HS-27A (cell line): ENCODE data around the gene CIRBP.
A peak's percentile ranks its signal among the peaks of the same experiment; 100 is the strongest.
"Not testable (repeated sequence)": the region's sequence is repeated elsewhere in the genome, so short reads cannot be mapped to it uniquely, and the experiment has no call there.

Experiments
- DNase-seq: peaks from one replicate; pipeline ENCODE4 v3.0.0-alpha.2; 2012; ENCODE audit warnings: low read depth, missing footprints

The CIRBP gene

DNA sequence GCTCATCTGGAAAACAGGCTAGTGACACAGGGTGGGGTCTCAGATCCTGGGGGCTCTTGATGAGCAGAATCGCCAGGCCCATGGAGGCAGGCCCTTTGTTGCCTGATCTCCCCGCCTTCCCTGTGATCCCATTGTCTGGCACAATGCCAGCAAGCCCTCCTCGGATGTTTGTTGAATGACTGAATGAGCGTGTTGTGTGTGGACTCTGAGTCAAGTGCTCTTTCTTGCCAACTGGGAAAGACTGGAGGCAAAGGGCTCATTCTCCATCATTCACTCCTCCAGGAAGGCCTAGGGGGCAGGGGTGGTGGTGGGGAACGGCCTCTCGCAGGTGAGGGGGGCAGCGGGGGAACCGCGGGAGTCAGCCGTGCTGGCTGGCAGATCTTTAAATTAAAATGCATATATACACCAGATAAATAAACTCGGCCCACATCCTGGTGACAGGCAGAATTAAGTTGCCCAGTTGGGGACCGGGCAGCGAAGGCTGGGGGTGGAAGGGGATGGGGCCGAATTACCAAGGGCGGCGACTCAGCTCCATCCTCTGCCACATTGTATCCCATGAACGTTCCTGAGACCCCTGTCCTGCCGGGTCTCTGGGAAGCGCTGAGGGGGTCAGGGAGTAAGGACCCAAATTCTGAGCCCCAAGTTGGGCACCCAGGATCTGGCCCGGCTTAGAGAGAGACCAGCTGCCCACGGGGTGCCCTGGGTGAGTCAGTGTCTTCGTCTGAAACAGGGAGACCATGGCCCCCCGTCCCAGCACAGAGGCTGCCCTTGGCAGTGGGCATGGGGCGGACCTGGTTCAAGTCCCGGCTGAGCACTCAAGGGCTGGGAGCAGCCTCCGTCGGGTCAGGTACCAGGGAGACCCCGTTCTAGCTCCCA is 41.1 kb downstream of the CIRBP start:
- no peak for DNase-seq

DNA sequence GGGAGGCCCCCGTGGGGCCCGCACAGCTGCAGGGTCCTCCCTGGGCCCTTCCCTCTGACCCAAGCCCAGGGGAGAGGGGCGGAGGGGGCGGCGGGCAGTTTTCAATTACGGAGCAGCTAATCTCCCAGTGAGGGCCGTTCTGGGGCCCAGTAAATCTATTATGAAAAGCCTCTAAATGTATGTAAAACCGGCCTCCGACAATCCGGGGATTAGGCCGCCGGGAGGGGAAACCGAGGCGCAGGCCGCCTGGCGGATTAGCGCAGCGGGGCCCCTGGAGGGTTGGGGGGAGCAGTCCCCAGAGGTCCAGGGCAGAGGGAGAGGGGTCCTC is 41.7 kb downstream of the CIRBP start:
- DNase-seq, result no peak

DNA sequence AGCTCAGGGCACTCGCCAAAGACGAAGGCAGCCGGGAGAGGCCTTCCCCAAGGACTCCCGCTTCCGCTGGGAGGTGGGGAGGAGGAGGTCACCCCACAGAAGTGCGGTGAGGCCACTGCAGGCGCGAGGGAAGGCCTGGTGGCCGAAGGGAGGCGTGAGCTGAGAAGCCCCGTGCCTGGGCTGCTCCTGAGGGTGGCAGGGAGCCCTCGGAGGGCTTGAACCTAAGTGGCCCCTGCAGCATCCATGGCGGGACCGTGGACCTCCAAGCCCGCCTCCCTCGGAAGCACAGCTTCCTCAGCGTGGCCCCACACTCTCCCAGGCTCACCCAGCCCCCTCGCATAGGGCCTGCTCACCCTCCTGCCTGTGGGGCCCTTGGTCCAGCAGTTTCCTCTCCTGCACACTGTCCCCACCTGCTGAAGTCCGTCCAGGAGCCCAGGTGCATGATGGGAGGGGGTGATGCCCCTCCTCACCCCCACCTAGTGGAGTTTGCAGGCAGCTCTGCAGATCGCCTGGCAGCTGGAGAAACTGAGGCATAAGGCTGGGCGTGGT is 42.5 kb downstream of the CIRBP start:
- no peak for DNase-seq

DNA sequence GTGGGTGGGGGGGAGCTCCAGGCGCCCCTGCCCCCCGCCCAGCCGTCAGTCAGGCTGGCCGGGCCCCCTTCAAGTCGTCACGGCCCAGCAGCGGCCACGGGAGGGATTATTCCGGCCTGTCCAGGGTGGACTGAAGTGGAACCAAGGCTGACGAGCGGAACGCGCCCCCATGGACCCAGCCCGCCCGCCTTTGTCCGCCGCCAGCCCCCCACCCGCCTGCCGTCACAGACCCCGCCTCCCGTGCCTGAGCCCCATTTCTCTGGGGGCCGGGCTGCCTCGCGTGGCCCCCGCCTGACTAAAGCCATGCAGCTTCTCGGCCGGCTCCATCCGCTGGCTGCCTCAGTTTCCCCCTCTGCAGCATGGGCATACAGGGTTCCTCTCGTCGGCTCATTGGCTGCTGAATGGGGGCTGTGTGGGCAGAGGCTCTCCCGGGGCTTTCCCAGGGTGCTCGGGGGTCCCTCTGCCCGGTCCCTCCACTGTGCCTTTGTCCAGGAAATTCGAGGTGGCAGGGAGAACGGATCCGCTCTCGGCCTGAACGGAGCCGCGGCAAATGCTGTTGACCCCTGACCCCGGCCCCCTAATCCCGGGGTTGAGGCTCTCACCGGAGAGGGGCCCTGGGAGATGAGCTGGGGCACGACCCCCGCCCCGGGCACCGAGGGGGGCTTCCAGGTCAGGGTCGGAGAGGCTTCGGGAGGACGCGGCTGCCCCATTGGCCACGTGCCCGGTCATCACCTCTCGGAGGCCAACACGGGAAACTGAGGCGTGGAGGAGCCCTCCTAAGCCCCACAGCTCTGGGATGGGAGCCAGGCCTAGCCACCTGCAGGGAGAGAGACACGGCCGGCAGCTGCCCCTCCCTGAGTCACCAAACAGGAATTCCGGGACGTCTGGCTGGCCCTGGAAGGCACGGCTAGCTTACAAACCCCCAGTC is 43.9 kb downstream of the CIRBP start:
- DNase-seq, result peak; percentile 26

DNA sequence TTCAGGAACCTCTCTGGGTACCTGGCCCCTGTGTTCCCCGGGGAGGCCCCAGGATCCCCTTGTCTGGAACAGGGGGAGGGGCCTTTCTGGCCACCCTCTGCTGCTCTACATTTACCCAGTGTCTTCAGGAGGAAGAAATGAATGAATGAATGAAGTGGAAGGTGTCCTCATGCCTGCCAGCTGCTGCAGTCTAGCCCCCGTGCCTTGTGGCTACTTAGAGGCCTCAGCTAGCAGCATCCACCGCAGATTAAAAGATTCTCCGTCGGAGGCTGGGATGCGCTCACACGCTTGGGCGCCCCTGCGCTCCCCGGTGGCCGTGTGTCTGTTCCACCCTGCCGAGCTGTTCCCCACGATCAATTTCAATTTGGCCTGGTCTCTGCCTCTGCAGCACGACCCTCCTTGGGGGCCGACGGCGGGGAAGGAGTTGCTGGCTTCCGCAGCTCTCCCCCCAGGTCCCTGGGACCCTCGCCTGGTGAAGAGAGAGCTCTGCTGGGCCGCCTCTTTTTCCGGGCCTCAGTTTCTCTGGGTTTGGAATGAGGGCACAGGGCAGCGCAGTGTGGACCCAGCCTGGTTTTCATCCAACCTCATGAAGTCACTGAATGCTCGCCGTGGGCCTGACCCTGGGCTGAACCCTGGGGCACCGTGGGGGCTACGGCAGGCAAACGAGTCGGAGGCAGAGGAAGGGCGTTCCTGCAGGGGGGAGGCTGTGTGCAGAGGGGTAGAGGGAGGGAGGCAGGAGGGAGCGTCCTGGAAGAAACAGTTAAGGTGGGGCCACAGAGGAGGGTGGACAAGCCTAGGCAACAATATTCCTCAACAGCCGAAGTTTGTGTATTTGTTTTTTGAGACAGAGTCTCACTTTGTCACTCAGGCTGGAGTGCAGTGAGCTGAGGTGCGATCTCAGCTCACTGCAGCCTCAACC is 44.8 kb downstream of the CIRBP start:
- no peak for DNase-seq

DNA sequence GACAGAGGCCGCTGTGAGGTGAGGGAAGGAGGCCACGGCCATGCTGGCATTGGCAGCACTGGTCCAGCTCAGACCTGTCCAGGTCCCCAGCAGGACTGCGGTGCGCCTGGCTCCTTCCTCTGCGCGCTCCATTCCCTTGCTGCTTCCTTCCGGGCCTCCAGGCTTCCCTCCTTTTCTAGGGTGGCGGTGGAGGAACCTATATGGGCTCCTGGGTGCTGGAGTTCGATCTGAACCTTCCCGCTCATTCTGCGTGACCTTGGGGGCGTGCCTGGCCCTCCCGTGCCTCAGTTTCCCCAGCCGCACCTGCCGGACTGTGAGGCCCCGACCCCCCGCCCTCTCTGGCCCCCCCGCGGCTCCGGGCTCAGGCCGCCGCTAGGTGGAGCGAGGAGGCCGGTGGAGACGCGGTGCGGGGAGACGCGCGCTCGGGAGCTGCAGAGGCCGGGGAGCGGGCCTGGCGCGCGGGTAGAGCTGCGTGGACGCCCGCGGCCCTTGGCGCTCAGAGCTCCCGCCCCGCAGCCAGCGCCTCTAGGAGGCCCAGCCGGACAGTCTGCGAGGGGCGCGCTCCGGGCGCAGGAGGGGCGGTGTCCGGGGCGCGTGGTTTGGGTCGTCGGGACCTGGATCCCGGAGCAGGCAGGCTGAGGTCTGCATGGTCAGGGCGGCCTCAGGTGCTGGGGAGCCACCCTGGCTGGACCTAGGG is 46.5 kb downstream of the CIRBP start:
- no peak for DNase-seq

DNA sequence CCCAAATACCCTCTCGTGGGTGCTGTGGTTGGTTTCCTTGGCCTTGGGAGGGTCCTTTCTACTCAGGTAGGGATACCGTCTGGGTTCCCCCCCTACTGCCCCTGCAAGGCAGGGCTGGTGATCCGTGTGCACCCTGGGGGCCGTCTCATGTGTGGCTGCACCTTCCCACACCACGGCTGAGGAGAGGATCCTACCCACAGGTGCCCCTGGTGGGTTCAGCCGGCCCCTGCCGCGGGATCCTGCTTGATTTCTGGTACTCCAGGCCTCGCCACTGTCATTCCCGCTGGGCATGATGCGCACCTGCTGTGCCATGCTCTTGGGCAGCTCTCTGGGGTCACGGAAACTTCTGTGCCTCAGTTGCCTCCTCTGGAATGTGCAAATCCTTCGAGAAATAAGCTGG is 47.3 kb downstream of the CIRBP start:
- no peak for DNase-seq

DNA sequence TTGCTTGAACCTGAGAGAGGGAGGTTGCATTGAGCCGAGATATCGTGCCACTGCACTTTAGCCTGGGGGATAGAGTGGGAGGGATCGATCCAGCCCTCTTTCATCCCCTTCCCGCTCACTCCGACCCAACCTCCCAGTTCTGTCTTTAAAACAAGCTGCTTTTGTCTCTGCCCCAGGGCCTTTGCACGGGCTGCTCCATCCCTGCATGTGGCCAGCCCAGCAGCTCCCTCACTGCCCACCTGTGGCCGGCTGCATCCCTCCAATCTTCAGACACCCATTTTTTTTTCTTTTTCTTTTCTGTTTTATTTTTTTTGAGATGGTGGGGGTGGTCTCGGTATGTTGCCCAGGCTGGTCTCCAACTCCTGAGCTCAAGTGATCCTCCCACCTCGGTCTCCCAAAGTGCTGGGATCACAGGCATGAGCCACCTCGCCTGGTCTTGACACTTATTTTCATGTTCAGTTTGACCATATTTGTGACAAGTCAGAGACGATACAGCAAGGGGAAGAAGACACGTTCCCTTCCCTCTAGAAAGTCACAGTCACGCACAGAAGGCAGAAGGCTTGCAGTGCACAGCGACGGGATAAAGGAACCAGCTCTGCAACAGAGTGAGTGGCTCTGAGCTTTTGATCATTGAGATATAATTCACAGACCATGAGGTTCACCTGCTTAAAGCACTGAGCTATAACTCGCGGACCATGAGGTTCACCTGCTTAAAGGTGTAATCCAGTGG is 48.3 kb downstream of the CIRBP start:
- DNase-seq, result no peak

DNA sequence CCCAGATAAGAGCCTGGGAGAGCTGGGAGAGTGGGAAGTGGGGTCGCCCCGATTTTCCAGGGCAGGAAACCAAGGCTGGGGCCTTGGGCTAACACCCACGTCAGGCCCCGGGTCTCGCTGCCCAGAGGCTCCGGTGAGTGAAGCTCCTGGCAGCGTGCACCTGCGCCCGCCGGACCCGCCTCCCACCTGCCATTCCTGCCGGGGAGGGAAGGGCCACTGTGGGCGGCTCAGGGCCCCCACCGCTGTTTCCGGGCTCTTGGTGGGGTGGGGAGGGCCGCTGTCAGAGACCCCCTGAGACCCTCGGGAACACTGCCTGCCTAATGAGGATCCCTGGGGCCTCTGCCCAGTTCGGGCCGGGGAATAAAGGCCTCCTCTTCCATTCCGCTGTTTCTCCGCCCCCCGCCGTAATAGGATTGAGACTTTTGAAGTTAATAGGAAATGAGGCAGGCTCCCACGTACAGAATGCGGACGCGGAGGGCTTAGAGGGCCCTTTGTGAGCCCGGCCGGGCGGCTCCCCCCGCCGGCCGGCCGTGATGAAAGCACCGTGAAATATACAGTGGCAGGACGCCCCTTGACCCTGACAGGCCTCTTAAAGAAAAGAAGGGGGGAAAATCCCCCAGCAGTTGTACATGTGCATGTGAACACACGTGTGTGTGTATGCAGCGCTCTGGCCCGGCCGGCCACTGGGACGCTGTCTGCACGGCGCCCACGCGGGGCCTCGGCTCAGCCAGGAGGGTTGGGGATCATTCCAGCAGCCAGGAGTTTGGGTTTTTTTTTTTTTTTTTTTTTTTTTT is 49.7 kb downstream of the CIRBP start:
- DNase-seq, result no peak

DNA sequence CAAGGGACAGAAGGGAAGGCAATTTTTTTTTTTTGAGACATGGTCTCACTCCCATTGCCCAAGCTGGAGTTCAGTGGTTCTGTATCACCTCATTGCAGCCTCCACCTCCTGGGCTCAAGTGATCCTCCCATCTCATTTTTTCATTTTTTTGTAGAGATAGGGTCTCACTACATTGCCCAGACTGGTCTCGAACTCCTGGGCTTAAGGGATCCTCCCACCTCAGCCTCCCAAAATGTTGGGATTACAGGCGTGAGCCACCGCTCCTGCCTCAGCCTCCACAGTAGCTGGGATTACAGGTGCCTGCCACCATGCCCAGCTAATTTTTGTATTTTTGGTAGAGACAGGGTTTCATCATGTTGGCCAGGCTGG is 51.1 kb downstream of the CIRBP start:
- DNase-seq, result not testable (repeated sequence)

DNA sequence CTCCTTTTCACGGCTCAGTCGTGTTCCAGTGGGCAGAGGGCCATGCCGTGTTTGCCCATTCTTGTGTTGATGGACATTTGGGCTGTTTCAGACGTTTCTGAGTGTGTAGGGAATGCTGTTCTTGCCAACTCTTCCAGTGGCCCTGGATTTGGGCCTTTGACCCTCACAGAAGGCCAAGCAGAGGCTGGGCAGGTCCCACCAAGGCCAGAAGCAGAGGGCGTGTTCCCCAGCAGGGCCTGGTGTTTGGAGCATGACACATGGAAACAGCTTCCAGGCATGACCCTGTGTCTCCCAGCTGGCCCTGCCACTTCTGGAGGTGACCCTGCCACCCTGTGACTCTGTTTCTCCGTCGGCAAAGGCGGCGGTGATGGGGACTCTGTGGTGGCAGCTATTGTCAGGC is 52.4 kb downstream of the CIRBP start:
- DNase-seq, result no peak

DNA sequence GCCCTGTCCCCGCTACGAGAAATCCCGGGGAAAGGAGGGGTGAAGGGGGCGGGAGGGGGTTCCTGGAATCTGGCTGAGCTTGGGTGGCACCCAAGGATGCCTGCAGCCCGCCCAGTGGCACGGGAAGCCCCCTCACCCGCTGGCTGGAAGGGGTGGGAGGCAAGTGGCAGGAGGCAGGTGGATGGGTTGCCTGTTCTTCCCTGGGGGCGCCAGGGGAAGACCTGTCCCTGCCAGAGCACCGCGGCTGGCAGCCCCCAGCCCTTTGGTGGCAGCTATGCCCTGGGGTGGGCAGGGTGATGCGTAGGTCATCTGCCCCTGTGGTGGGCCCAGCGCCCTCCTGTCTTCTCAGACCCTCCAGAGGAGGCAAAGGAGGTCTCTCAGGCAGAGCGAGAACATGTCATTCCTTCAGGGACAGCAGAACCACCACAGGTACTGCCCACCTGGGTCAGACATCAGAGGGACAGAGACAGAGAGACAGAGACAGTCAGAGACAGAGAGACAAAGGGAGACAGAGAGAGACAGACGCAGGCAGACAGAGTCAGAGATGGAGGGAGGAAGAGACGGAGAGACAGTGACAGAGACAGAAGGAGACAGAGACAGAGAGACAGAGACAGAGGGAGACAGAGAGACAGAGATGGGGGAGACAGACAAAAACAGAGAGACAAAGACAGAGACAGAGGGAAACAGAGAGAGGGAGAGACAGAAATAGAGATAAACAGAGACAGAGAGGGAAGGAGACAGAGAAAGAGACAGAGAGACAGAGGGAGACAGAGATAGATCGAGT is 53.3 kb downstream of the CIRBP start:
- DNase-seq, result no peak

DNA sequence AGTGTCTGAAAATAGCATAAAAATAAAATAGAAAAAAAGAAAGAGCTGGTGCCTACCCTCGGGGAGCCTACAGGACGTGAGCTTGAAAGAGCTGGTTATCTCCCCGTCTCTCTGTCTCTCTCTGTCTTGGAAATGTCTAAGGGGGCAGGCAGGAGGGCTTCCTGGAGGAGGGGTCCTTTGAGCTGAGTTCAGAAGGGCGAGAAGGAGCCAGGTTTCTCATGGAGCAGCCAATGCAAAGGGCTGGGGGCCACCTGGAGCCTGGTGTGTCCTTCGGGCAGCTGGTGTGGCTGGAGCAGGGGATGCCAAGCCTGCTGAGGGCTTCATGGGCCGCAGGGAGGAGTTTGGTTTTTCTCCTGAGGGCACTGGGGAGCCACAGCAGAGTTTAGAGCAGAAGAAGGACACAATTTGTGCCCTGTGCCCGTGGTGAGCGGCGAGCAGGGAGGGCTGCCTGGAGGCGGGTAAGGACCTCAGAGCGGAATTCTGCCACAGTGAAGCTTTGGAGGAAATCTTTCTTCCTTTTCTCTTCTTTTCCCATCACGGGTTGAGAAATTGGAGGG is 55.2 kb downstream of the CIRBP start:
- no peak for DNase-seq
